GM18498 (cell line): ENCODE measurements around the gene HNF4A.

Source experiments
- ATAC-seq: cut with Tn5 transposase; IDR thresholded peaks from one replicate; pipeline ENCODE4 v1.9.1; 2021; ENCODE audit warnings: mild to moderate bottlenecking, moderate library complexity; ENCODE audit not compliant: unreplicated experiment

The HNF4A gene

GRCh38 chr20:44437497-44437896, 82.0 kb downstream of the HNF4A start:
- ATAC-seq, result no peak

- no peak for ATAC-seq
Observed at GRCh38 chr20:44438782-44439181, 83.3 kb downstream of the HNF4A start.

- ATAC-seq, result no peak
Observed at GRCh38 chr20:44439318-44439717, 83.8 kb downstream of the HNF4A start.

GRCh38 chr20:44442298-44443070, 87.0 kb downstream of the HNF4A start:
- ATAC-seq, result no peak

GRCh38 chr20:44445742-44446710, 90.5 kb downstream of the HNF4A start:
- ATAC-seq, result no peak

GRCh38 chr20:44447827-44448419, 92.4 kb downstream of the HNF4A start:
- no peak for ATAC-seq

- ATAC-seq, result no peak
Observed at GRCh38 chr20:44448753-44449546, 93.5 kb downstream of the HNF4A start.

- no peak for ATAC-seq
Observed at GRCh38 chr20:44449864-44450263, 94.4 kb downstream of the HNF4A start.

GRCh38 chr20:44450281-44450889, 94.9 kb downstream of the HNF4A start:
- no peak for ATAC-seq

GRCh38 chr20:44450903-44451450, 95.5 kb downstream of the HNF4A start:
- ATAC-seq, result no peak

GRCh38 chr20:44454306-44454963, 98.9 kb downstream of the HNF4A start:
- no peak for ATAC-seq

- ATAC-seq, result no peak
Observed at GRCh38 chr20:44455126-44455525, 99.6 kb downstream of the HNF4A start.

GRCh38 chr20:44456611-44457010, 101.1 kb downstream of the HNF4A start:
- ATAC-seq, result no peak

GRCh38 chr20:44457016-44457415, 101.5 kb downstream of the HNF4A start:
- no peak for ATAC-seq

- ATAC-seq, result no peak
Observed at GRCh38 chr20:44459271-44459670, 103.8 kb downstream of the HNF4A start.

- ATAC-seq, result no peak
Observed at GRCh38 chr20:44460795-44461141, 105.3 kb downstream of the HNF4A start.

GRCh38 chr20:44461142-44461802, 105.8 kb downstream of the HNF4A start:
- ATAC-seq, result no peak

GRCh38 chr20:44461803-44462174, 106.3 kb downstream of the HNF4A start:
- ATAC-seq, result no peak

GRCh38 chr20:44463466-44463865, 108.0 kb downstream of the HNF4A start:
- ATAC-seq, result no peak
